Endometrial microvascular endothelial cells (primary cell): ENCODE data around the gene GPC2. TPM values are rescaled to one million over a fixed set of nuclear protein-coding genes. Genes with fewer than 3 reads are reported as not detected.
"Not testable (repeated sequence)": the region's sequence is repeated elsewhere in the genome, so short reads cannot be mapped to it uniquely, and the experiment has no call there.

Experiments
- in situ Hi-C: cut with HindIII; loops from 2 replicates; pipeline ENCODE4 v1.10.0; 2017; ENCODE audit warnings: low sequenced_read_pairs, low pct_unique_long_range_greater_than_20kb; ENCODE audit errors: inconsistent ontology term
- total RNA-seq: library from RNA; depleted of rRNA; stranded (reverse); fragments of >200 nt; gene quantifications from one replicate; pipeline ENCODE4 v1.2.3, GENCODE V29; 2015; ENCODE audit errors: inconsistent ontology term

The GPC2 gene
- total RNA-seq, 1 donor from 2014 or later, result 0.09 TPM

- in situ Hi-C loops, result no loop called here
Observed at GRCh38 chr7:100209493-100209892, 32.3 kb upstream of the GPC2 start.

GRCh38 chr7:100208911-100209408 lies 31.8 kb upstream of the GPC2 start:
- in situ Hi-C loops, result no loop called here

- in situ Hi-C loops, result no loop called here
Observed at GRCh38 chr7:100204454-100204853, 27.3 kb upstream of the GPC2 start.

- in situ Hi-C loops, result no loop called here
Observed at GRCh38 chr7:100200693-100201092, 23.5 kb upstream of the GPC2 start.

GRCh38 chr7:100198266-100198665 lies 21.1 kb upstream of the GPC2 start:
- in situ Hi-C loops, result no loop called here

- in situ Hi-C loops, result not testable (repeated sequence)
Observed at GRCh38 chr7:100195901-100196322, 18.7 kb upstream of the GPC2 start.

GRCh38 chr7:100195222-100195621 lies 18.0 kb upstream of the GPC2 start:
- in situ Hi-C loops, result no loop called here

- in situ Hi-C loops, result no loop called here
Observed at GRCh38 chr7:100192969-100193368, 15.8 kb upstream of the GPC2 start.

GRCh38 chr7:100192281-100192862 lies 15.2 kb upstream of the GPC2 start:
- in situ Hi-C loops, result not testable (repeated sequence)

- in situ Hi-C loops, result no loop called here
Observed at GRCh38 chr7:100191775-100192174, 14.6 kb upstream of the GPC2 start.

- in situ Hi-C loops, result no loop called here
Observed at GRCh38 chr7:100190048-100190711, 13.0 kb upstream of the GPC2 start.

- in situ Hi-C loops, result no loop called here
Observed at GRCh38 chr7:100189061-100189460, 11.9 kb upstream of the GPC2 start.

- in situ Hi-C loops, result no loop called here
Observed at GRCh38 chr7:100185726-100186125, 8.5 kb upstream of the GPC2 start.

- in situ Hi-C loops, result not testable (repeated sequence)
Observed at GRCh38 chr7:100183090-100183489, 5.9 kb upstream of the GPC2 start.

- in situ Hi-C loops, result not testable (repeated sequence)
Observed at GRCh38 chr7:100182616-100183015, 5.4 kb upstream of the GPC2 start.

- in situ Hi-C loops, result not testable (repeated sequence)
Observed at GRCh38 chr7:100180084-100180483, 2.9 kb upstream of the GPC2 start.

- in situ Hi-C loops, result no loop called here
Observed at GRCh38 chr7:100176096-100177044, 811 bp downstream of the GPC2 start.

GRCh38 chr7:100175296-100175935 lies 1.8 kb downstream of the GPC2 start:
- in situ Hi-C loops, result no loop called here

GRCh38 chr7:100174582-100174981 lies 2.6 kb downstream of the GPC2 start:
- in situ Hi-C loops, result no loop called here
